GM12878 (cell line): ENCODE measurements around the gene PRSS1. TPM values are rescaled to one million over a fixed set of nuclear protein-coding genes. Genes with fewer than 3 reads are reported as not detected.
A peak's percentile ranks its signal among the peaks of the same experiment; 100 is the strongest.

Experiments used
- ATF3 ChIP-seq: IDR thresholded peaks from 2 replicates; pipeline ENCODE4 v1.6.1; 2011; ENCODE audit warnings: low read depth, mild to moderate bottlenecking, low read length, moderate library complexity, borderline replicate concordance; ENCODE audit errors: extremely low read depth
- CHD2 ChIP-seq: IDR thresholded peaks from 2 replicates; pipeline ENCODE4 v1.6.1; 2011; ENCODE audit warnings: low read depth, low read length, improper control_type of control experiment, borderline replicate concordance
- CHD4 ChIP-seq: fragments of 200-600 bp; sonication (generic); IDR thresholded peaks from 2 replicates; pipeline ENCODE4 v1.6.1; 2016; ENCODE audit warnings: mild to moderate bottlenecking
- MEF2A ChIP-seq: IDR thresholded peaks from 2 replicates; pipeline ENCODE4 v1.6.1; 2011; ENCODE audit warnings: low read depth, mild to moderate bottlenecking, low read length, moderate library complexity; ENCODE audit not compliant: insufficient read depth
- PML ChIP-seq: IDR thresholded peaks from 2 replicates; pipeline ENCODE4 v1.6.1; 2012; ENCODE audit warnings: low read length, inconsistent platforms
- RB1 ChIP-seq: fragments of 450-650 bp; formaldehyde crosslinking; IDR thresholded peaks from 2 replicates; pipeline ENCODE4 v1.6.1; 2017; ENCODE audit warnings: mild to moderate bottlenecking, borderline replicate concordance
- RBBP5 ChIP-seq: fragments of 200-600 bp; sonication (generic); conservative IDR thresholded peaks from 2 replicates; pipeline ENCODE4 v1.6.1; 2016
- RFX5 ChIP-seq: IDR thresholded peaks from 2 replicates; pipeline ENCODE4 v1.6.1; 2011; ENCODE audit warnings: low read depth, low read length, improper control_type of control experiment
- STAT3 ChIP-seq: IDR thresholded peaks from 2 replicates; pipeline ENCODE4 v1.6.1; 2011; ENCODE audit warnings: low read depth, low read length, improper control_type of control experiment
- SUZ12 ChIP-seq: fragments of 200-600 bp; sonication (generic); IDR thresholded peaks from one replicate; pipeline ENCODE4 v1.6.1; 2018; ENCODE audit warnings: antibody characterized with exemption, mild to moderate bottlenecking; ENCODE audit not compliant: unreplicated experiment
- polyA plus RNA-seq, 11 experiments: library from polyadenylated mRNA; depleted of rRNA in 4 of 11; unstranded in 6 of 11; stranded (reverse) in 5 of 11; fragments of >200 nt; fragmentation: Nextera tagmentation in 4 of 11; fragmentation: Illumina TruSeq in 1 of 11; extraction: Ambion mirVana in 4 of 11; extraction: Trizol in 1 of 11; gene quantifications; 1 replicate in 1 of 11; 2 replicates in 10 of 11; pipeline versions ENCODE4 v1.2.1 to v1.2.3, GENCODE V29; 2011 to 2016; ENCODE audit warnings: inconsistent platforms in 2 of 11, missing spikeins in 2 of 11, low read depth in 1 of 11
- total RNA-seq, 4 experiments: library from RNA; depleted of rRNA in 3 of 4; stranded (reverse); fragments of >200 nt in 3 of 4; fragmentation: Illumina TruSeq in 1 of 4; extraction: Trizol in 1 of 4; gene quantifications; 2 replicates each; pipeline versions ENCODE4 v1.2.1 to v1.2.3, GENCODE V29; 2013 to 2021
- TF ChIP-seq, protein P1 (sequence below), 3 experiments: IDR thresholded peaks in 2 of 3; conservative IDR thresholded peaks in 1 of 3; 2 replicates each; pipeline ENCODE4 v1.5.1; 2011; ENCODE audit warnings: low read depth in 3 of 3, low read length in 3 of 3, mild to moderate bottlenecking in 3 of 3, control low read depth in 2 of 3, moderate library complexity in 2 of 3, inconsistent platforms in 1 of 3, mixed read lengths in 1 of 3; ENCODE audit not compliant: control insufficient read depth in 2 of 3, insufficient read depth in 1 of 3; ENCODE audit errors: extremely low read depth in 1 of 3
- TF ChIP-seq, protein P2 (sequence below): fragments of 450-650 bp; IDR thresholded peaks from 2 replicates; pipeline ENCODE4 v1.6.1; 2016; ENCODE audit warnings: mild to moderate bottlenecking

PRSS1 gene
- total and polyA plus RNA-seq, 10 of the 15 experiments (the other 5 are each of a cell fraction or from before 2014, with no cell fraction given), result 11.9 TPM; not detected in 9

DNA sequence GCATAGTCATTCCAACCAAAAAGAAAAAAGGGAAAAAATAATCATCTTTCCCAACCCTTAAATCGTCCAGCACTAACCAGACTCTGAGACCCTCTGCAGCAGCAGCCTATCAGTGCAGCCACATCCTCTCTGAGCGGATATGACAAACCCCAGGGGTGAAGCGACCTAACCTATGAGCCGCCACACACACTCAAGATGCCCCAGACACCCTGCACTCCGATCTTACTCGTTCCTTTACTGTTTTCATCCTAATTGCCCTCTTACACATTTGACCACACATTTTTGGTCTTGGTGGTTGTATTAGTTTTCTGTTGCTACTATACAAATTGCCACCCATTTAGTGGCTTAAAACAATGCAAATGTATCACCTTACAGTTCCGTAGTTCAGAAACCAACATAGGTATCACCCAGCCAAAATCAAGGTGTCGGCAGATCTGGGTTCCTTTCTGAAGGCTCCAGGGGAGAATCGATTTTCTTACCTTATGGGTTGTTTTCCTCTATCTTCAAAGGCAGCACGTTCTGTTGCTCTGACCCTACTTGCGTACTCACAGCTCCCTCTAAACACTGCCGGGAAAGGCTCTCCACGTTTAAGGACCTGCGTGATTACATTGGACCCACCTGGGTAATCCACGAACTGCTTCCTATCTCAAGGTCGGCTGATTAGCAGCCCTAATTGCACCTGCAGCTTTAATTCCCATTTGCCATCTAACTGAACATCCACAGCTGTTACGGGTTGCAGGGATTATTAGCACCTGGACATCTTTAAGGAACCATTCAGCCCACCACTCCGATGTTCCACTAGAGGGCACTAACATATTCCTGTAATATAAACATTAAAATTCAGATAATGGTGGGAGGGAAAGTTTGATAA is 37.3 kb upstream of the PRSS1 start (continued):
- no peak for TF ChIP-seq RBBP5
- TF ChIP-seq MEF2A, result no peak
- TF ChIP-seq PML, result no peak
- no peak for TF ChIP-seq ATF3
- no peak for TF ChIP-seq CHD2
- no peak for TF ChIP-seq CHD4
- TF ChIP-seq RFX5, result no peak
- TF ChIP-seq RB1, result no peak
- TF ChIP-seq, protein P1, sequence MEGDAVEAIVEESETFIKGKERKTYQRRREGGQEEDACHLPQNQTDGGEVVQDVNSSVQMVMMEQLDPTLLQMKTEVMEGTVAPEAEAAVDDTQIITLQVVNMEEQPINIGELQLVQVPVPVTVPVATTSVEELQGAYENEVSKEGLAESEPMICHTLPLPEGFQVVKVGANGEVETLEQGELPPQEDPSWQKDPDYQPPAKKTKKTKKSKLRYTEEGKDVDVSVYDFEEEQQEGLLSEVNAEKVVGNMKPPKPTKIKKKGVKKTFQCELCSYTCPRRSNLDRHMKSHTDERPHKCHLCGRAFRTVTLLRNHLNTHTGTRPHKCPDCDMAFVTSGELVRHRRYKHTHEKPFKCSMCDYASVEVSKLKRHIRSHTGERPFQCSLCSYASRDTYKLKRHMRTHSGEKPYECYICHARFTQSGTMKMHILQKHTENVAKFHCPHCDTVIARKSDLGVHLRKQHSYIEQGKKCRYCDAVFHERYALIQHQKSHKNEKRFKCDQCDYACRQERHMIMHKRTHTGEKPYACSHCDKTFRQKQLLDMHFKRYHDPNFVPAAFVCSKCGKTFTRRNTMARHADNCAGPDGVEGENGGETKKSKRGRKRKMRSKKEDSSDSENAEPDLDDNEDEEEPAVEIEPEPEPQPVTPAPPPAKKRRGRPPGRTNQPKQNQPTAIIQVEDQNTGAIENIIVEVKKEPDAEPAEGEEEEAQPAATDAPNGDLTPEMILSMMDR (IDR thresholded peaks at IDR 0.05 in 2 of 3, conservative IDR thresholded peaks at IDR 0.05 in 1 of 3; ENCODE audit: control insufficient read depth in 2 of 3, extremely low read depth in 1 of 3, insufficient read depth in 1 of 3, low read depth in 3 of 3, low read length in 3 of 3), result peak; percentile 57 to 70 (median 59)
- no peak for TF ChIP-seq STAT3
- no peak for TF ChIP-seq SUZ12
- TF ChIP-seq, protein P2, sequence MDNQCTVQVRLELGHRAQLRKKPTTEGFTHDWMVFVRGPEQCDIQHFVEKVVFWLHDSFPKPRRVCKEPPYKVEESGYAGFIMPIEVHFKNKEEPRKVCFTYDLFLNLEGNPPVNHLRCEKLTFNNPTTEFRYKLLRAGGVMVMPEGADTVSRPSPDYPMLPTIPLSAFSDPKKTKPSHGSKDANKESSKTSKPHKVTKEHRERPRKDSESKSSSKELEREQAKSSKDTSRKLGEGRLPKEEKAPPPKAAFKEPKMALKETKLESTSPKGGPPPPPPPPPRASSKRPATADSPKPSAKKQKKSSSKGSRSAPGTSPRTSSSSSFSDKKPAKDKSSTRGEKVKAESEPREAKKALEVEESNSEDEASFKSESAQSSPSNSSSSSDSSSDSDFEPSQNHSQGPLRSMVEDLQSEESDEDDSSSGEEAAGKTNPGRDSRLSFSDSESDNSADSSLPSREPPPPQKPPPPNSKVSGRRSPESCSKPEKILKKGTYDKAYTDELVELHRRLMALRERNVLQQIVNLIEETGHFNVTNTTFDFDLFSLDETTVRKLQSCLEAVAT, result no peak
